ENCODE results near the gene TRAF3IP3. TPM values are rescaled to one million over a fixed set of nuclear protein-coding genes. Genes with fewer than 3 reads are reported as not detected.

TRAF3IP3 gene
- total RNA-seq, 6 experiments from 2014 or later = 0.95 to 7.7 (median 1.6) TPM

- ATAC-seq = no peak
- DNase-seq = no peak
- H3K4me3 ChIP-seq = no peak overlapping the region
- TF ChIP-seq CTCF (IDR thresholded peaks at IDR 0.05) (no peak), POLR2A (IDR thresholded peaks at IDR 0.05) (no peak)
- WGBS (ENCODE audit: insufficient coverage, low coverage, low lambda C conversion rate, missing lambda C conversion rate) = 0% methylated on average over 1 of the region's 4 CpGs
- H3K36me3 ChIP-seq = peaks cover 0 to 30% (median 7%) of the 10 kb centered on the region in 4 donors
- H3K27ac ChIP-seq = no peak overlapping the region
- intact Hi-C loops (cut with DNase I) = no loop called here
- no peaks in the 10 kb centered on the region for H3K27me3 ChIP-seq
- no peaks in the 10 kb centered on the region for H3K9me3 ChIP-seq
- H3K4me1 ChIP-seq = peaks cover 0 to 21% (median 8%) of the 10 kb centered on the region in 4 donors
These were observed 47.6 kb upstream of the TRAF3IP3 start for GRCh38 chr1:209708297-209708696.

GRCh38 chr1:209710093-209710492 lies 45.8 kb upstream of the TRAF3IP3 start:
- no peaks in the 10 kb centered on the region for H3K27me3 ChIP-seq
- DNase-seq = no peak
- no peak for TF ChIP-seq POLR2A (IDR thresholded peaks at IDR 0.05)
- no peak overlapping the region for H3K27ac ChIP-seq
- ATAC-seq = peak in 1 of 4 donors; percentile 55
- intact Hi-C loops (cut with DNase I) = no loop called here
- peaks cover 0 to 21% (median 6%) of the 10 kb centered on the region in 4 donors for H3K4me1 ChIP-seq
- 52% methylated on average over 2 of the region's 2 CpGs for WGBS (ENCODE audit: insufficient coverage, low coverage, low lambda C conversion rate, missing lambda C conversion rate)
- no peak overlapping the region for H3K4me3 ChIP-seq
- H3K9me3 ChIP-seq = no peaks in the 10 kb centered on the region
- H3K36me3 ChIP-seq = peaks cover 0 to 36% (median 10%) of the 10 kb centered on the region in 4 donors

DNA sequence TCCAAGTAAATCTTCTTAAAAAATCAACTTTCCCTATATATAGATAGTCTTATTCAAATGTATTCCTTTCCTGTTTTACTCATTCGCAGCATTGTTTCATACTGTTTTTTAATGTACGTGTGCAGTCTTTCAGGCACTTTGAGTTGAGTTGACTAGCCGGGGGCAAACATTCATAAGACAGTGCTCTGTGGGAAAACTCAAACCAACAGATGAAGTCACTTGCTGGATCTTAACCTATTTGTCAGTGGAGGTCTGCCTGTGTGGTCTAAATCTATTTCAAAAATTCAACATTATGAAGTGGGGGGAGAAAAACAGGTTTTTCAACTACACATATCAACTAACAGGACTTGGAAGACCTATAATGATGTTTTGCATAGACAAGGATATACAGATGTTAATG lies 45.0 kb upstream of the TRAF3IP3 start:
- Histone ChIP-seq H3K27me3 (no peaks in the 10 kb centered on the region), H3K4me3 (no peak overlapping the region), H3K36me3 (peaks cover 0 to 36% (median 10%) of the 10 kb centered on the region in 4 donors), H3K27ac (no peak overlapping the region), H3K9me3 (no peaks in the 10 kb centered on the region), H3K4me1 (peaks cover 0 to 21% (median 6%) of the 10 kb centered on the region in 4 donors)
- TF ChIP-seq CTCF (IDR thresholded peaks at IDR 0.05) = no peak
- no peak for TF ChIP-seq POLR2A (IDR thresholded peaks at IDR 0.05)
- no peak for ATAC-seq
- WGBS (ENCODE audit: insufficient coverage, low coverage, low lambda C conversion rate, missing lambda C conversion rate) = 81% methylated on average over 3 of the region's 3 CpGs
- intact Hi-C loops (cut with DNase I) = no loop called here
- DNase-seq = no peak

DNA sequence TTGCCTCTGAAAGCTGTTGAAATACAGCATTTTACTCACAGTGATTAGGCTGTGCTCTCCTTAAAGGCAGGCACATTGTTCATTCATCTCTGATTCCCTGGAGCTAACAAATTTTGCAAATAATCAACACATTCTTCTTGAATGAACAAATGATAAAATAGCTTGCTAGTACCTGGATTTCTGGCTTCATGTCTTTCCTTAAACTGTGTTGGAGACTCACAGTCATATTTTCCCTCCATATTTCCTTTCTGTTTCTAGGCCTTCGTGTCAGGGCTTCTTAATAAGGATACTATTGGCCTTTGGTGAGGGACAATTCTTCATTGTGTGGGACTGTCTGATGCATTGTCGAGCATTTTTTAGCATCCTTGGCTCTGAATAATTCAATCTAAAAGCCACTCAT lies 41.5 kb upstream of the TRAF3IP3 start:
- TF ChIP-seq CTCF (IDR thresholded peaks at IDR 0.05) (no peak), POLR2A (IDR thresholded peaks at IDR 0.05) (no peak)
- Histone ChIP-seq H3K36me3 (peaks cover 0 to 19% (median 6%) of the 10 kb centered on the region in 4 donors), H3K4me1 (peaks cover 0 to 9% (median 0%) of the 10 kb centered on the region in 4 donors), H3K9me3 (no peaks in the 10 kb centered on the region), H3K4me3 (no peak overlapping the region), H3K27me3 (no peaks in the 10 kb centered on the region), H3K27ac (no peak overlapping the region)
- 78% methylated on average over 2 of the region's 2 CpGs for WGBS (ENCODE audit: insufficient coverage, low coverage, low lambda C conversion rate, missing lambda C conversion rate)
- intact Hi-C loops (cut with DNase I) = no loop called here
- DNase-seq (no peak), ATAC-seq (no peak)

DNA sequence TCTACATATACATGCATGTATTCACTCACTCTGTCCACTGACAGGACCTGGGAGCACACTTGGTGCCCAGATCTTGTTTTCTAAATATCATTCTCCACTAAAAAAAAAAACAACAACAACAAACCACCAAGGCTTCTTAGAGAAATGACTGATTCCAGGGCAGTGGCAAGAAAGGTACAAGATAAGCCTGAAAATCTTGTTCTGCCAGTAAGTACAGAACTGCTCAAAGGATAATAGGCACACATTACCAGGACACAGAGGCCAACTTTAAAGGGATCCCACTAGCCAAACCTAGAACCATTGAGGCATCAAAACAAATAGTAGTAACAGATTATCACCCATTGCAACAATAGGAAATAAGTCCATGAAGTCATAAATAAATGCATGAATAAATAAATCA lies 40.5 kb upstream of the TRAF3IP3 start:
- H3K27me3 ChIP-seq = no peaks in the 10 kb centered on the region
- DNase-seq = no peak
- H3K9me3 ChIP-seq = no peaks in the 10 kb centered on the region
- no peak for TF ChIP-seq POLR2A (IDR thresholded peaks at IDR 0.05)
- no peak for TF ChIP-seq CTCF (IDR thresholded peaks at IDR 0.05)
- no peak overlapping the region for H3K4me3 ChIP-seq
- H3K36me3 ChIP-seq = peaks cover 0 to 13% (median 6%) of the 10 kb centered on the region in 4 donors
- no peak overlapping the region for H3K27ac ChIP-seq
- intact Hi-C loops (cut with DNase I) = no loop called here
- H3K4me1 ChIP-seq = peaks cover 0 to 17% (median 0%) of the 10 kb centered on the region in 4 donors
- ATAC-seq = no peak

All from right lobe of liver (tissue), 6 donors.